H9 (cell line): ENCODE data around the gene IRX4. TPM values are rescaled to one million over a fixed set of nuclear protein-coding genes. Genes with fewer than 3 reads are reported as not detected.

Experiments used
- DNase-seq: peaks from one replicate; pipeline ENCODE4 v3.0.0-alpha.2; 2017
- H2AFZ ChIP-seq: one replicate; pipeline ENCODE4 v1.6.1; 2013; ENCODE audit warnings: mild to moderate bottlenecking, low read length, control low read depth, moderate library complexity
- H2AK5ac ChIP-seq: 2 replicates; pipeline ENCODE4 v1.6.1; 2013; ENCODE audit warnings: low read length, control low read depth, mixed read lengths; ENCODE audit not compliant: insufficient read length
- H2BK120ac ChIP-seq: one replicate; pipeline ENCODE4 v1.6.1; 2013; ENCODE audit warnings: low read depth, mild to moderate bottlenecking, low read length, control low read depth, inconsistent platforms; ENCODE audit not compliant: poor library complexity, severe bottlenecking
- H2BK12ac ChIP-seq: 2 replicates; pipeline ENCODE4 v1.6.1; 2013; ENCODE audit warnings: low read length, control low read depth, mixed read lengths, low read depth; ENCODE audit not compliant: insufficient read length
- H2BK15ac ChIP-seq: 2 replicates; pipeline ENCODE4 v1.6.1; 2013; ENCODE audit warnings: low read depth, low read length, control low read depth
- H2BK20ac ChIP-seq: one replicate; pipeline ENCODE4 v1.6.1; 2013; ENCODE audit warnings: low read depth, mild to moderate bottlenecking, low read length, control low read depth, inconsistent platforms; ENCODE audit not compliant: poor library complexity, severe bottlenecking
- H2BK5ac ChIP-seq: 2 replicates; pipeline ENCODE4 v1.6.1; 2013; ENCODE audit warnings: low read length, control low read depth, mixed read lengths; ENCODE audit not compliant: insufficient read length
- H3K14ac ChIP-seq: 2 replicates; pipeline ENCODE4 v1.6.1; 2013; ENCODE audit warnings: low read length, control low read depth; ENCODE audit not compliant: insufficient read depth
- H3K18ac ChIP-seq: 2 replicates; pipeline ENCODE4 v1.6.1; 2013; ENCODE audit warnings: low read depth, mild to moderate bottlenecking, mixed read lengths, low read length, control low read depth; ENCODE audit not compliant: insufficient read length
- H3K23ac ChIP-seq: 2 replicates; pipeline ENCODE4 v1.6.1; 2013; ENCODE audit warnings: low read length, control low read depth, mixed read lengths, low read depth; ENCODE audit not compliant: insufficient read length
- H3K23me2 ChIP-seq: 2 replicates; pipeline ENCODE4 v1.6.1; 2013; ENCODE audit warnings: low read depth, mild to moderate bottlenecking, mixed read lengths, low read length, control low read depth; ENCODE audit not compliant: insufficient read length, poor library complexity, severe bottlenecking
- H3K27ac ChIP-seq: 2 replicates; pipeline ENCODE4 v1.5.1; 2013; ENCODE audit warnings: low read length, control low read depth, mixed read lengths, low read depth; ENCODE audit not compliant: insufficient read length
- H3K27me3 ChIP-seq: 2 replicates; pipeline ENCODE4 v1.6.1; 2013; ENCODE audit warnings: low read length, control low read depth, inconsistent platforms; ENCODE audit not compliant: insufficient read depth
- H3K4ac ChIP-seq: 2 replicates; pipeline ENCODE4 v1.6.1; 2013; ENCODE audit warnings: low read depth, mild to moderate bottlenecking, control low read depth, inconsistent platforms, low read length, moderate library complexity
- H3K4me1 ChIP-seq: 2 replicates; pipeline ENCODE4 v1.6.1; 2013; ENCODE audit warnings: low read length, control low read depth, inconsistent platforms; ENCODE audit not compliant: insufficient read depth
- H3K4me2 ChIP-seq: 2 replicates; pipeline ENCODE4 v1.6.1; 2013; ENCODE audit warnings: low read length, control low read depth, mixed read lengths; ENCODE audit not compliant: insufficient read length, insufficient read depth
- H3K56ac ChIP-seq: 2 replicates; pipeline ENCODE4 v1.6.1; 2013; ENCODE audit warnings: low read depth, mild to moderate bottlenecking, mixed read lengths, low read length, control low read depth; ENCODE audit not compliant: insufficient read length
- H3K79me1 ChIP-seq: 2 replicates; pipeline ENCODE4 v1.6.1; 2013; ENCODE audit warnings: low read depth, mild to moderate bottlenecking, moderate library complexity, low read length, control low read depth, inconsistent platforms; ENCODE audit not compliant: insufficient read depth, poor library complexity, severe bottlenecking
- H3K79me2 ChIP-seq: 2 replicates; pipeline ENCODE4 v1.6.1; 2013; ENCODE audit warnings: low read length, control low read depth, inconsistent platforms; ENCODE audit not compliant: insufficient read depth
- H3K9ac ChIP-seq: 2 replicates; pipeline ENCODE4 v1.6.1; 2013; ENCODE audit warnings: low read length, control low read depth, mixed read lengths; ENCODE audit not compliant: insufficient read length; ENCODE audit errors: extremely low read depth
- H3K9me3 ChIP-seq: one replicate; pipeline ENCODE4 v1.6.1; 2013; ENCODE audit warnings: low read depth, low read length, inconsistent platforms; ENCODE audit not compliant: control insufficient read depth
- H3T11ph ChIP-seq: one replicate; pipeline ENCODE4 v1.6.1; 2013; ENCODE audit warnings: mild to moderate bottlenecking, low read length, control low read depth, inconsistent platforms
- H4K20me1 ChIP-seq: one replicate; pipeline ENCODE4 v1.6.1; 2013; ENCODE audit not compliant: control insufficient read depth, insufficient read length, insufficient read depth
- H4K5ac ChIP-seq: 2 replicates; pipeline ENCODE4 v1.6.1; 2013; ENCODE audit warnings: low read depth, mild to moderate bottlenecking, mixed read lengths, low read length, control low read depth; ENCODE audit not compliant: insufficient read length
- H4K8ac ChIP-seq: replicated peaks from 2 replicates; pipeline ENCODE4 v1.6.1; 2013; ENCODE audit warnings: low read length, control low read depth, mixed read lengths, low read depth; ENCODE audit not compliant: insufficient read length
- H4K91ac ChIP-seq: 2 replicates; pipeline ENCODE4 v1.6.1; 2013; ENCODE audit warnings: low read depth, mild to moderate bottlenecking, moderate library complexity, mixed read lengths, low read length, control low read depth; ENCODE audit not compliant: insufficient read length
- H3K27ac Mint-ChIP-seq, 3 experiments: 2 replicates in 2 of 3; 3 replicates in 1 of 3; pipeline ENCODE4 v1.8.0; 2020 to 2021; ENCODE audit warnings: mixed read lengths in 3 of 3, mild to moderate bottlenecking in 1 of 3, moderate library complexity in 1 of 3
- H3K27me3 Mint-ChIP-seq: 2 replicates; pipeline ENCODE4 v1.8.0; 2021; ENCODE audit warnings: low read depth, mild to moderate bottlenecking, moderate library complexity, mixed read lengths
- H3K36me3 Mint-ChIP-seq, 3 experiments: 2 replicates in 2 of 3; 3 replicates in 1 of 3; pipeline ENCODE4 v1.8.0; 2020 to 2021; ENCODE audit warnings: low read depth in 3 of 3, mixed read lengths in 3 of 3; ENCODE audit not compliant: insufficient read depth in 1 of 3
- H3K4me1 Mint-ChIP-seq, 2 experiments: 2 replicates each; pipeline ENCODE4 v1.8.0; 2020; ENCODE audit warnings: mixed read lengths in 2 of 2
- H3K4me3 Mint-ChIP-seq, 2 experiments: 2 replicates in 1 of 2; 3 replicates in 1 of 2; pipeline ENCODE4 v1.8.0; 2020 to 2021; ENCODE audit warnings: mild to moderate bottlenecking in 2 of 2, mixed read lengths in 2 of 2, moderate library complexity in 1 of 2
- H3K9me3 Mint-ChIP-seq, 2 experiments: 2 replicates in 1 of 2; 3 replicates in 1 of 2; pipeline ENCODE4 v1.8.0; 2020; ENCODE audit warnings: mild to moderate bottlenecking in 2 of 2, mixed read lengths in 2 of 2, moderate library complexity in 1 of 2
- WGBS: extraction: QIAGEN DNeasy Blood & Tissue Kit; methylation state at CpG from one replicate; pipeline ENCODE4 v1.1.7; 2013; ENCODE audit warnings: missing lambda C conversion rate, low lambda C conversion rate, mixed read lengths; ENCODE audit not compliant: insufficient read length; ENCODE audit errors: extremely low coverage; 5-methylcytosine and 5-hydroxymethylcytosine counted together
- total RNA-seq: library from RNA; stranded (reverse); gene quantifications from 2 replicates; pipeline ENCODE4 v1.2.1, GENCODE V29; 2021
- TF ChIP-seq, protein P1 (sequence below): fragments of 200-600 bp; sonication (generic); conservative IDR thresholded peaks from 3 replicates; pipeline ENCODE4 v1.8.0; 2021; ENCODE audit warnings: antibody characterized with exemption, mild to moderate bottlenecking

IRX4 gene
- total RNA-seq, 1 experiment from 2014 or later = 3.2 TPM

GRCh38 chr5:1912951-1913565, 30.3 kb upstream of the IRX4 start:
- Histone ChIP-seq H2AK5ac (no peak overlapping the region), H3K79me1 (no peaks in the 10 kb centered on the region), H3K4me1 (no peaks in the 10 kb centered on the region), H4K91ac (no peak overlapping the region), H2BK15ac (no peak overlapping the region), H4K20me1 (peaks cover 2% of the 10 kb centered on the region), H2BK12ac (no peak overlapping the region), H2BK5ac (no peak overlapping the region), H3T11ph (no peak overlapping the region), H3K27me3 (no peaks in the 10 kb centered on the region), H3K9ac (no peak overlapping the region), H3K4ac (no peak overlapping the region), H4K8ac (no peak overlapping the region), H3K27ac (no peak overlapping the region), H3K4me2 (no peak overlapping the region), H3K9me3 (no peaks in the 10 kb centered on the region), H2BK20ac (no peak overlapping the region), H3K56ac (no peak overlapping the region), H2BK120ac (no peak overlapping the region), H3K23me2 (no peaks in the 10 kb centered on the region), H2AFZ (no peak overlapping the region), H3K79me2 (no peaks in the 10 kb centered on the region), H3K23ac (no peak overlapping the region), H3K18ac (no peak overlapping the region), H3K14ac (no peak overlapping the region; the same call in 1 of the 2 replicates), H4K5ac (no peak overlapping the region)
- H3K9me3 Mint-ChIP-seq = no peaks in the 10 kb centered on the region; a peak in 2 of 5 replicates
- H3K27ac Mint-ChIP-seq = no peak overlapping the region
- no CpG with 5 or more reads among the region's 18 CpGs for WGBS
- no peak for DNase-seq
- TF ChIP-seq, protein P1, sequence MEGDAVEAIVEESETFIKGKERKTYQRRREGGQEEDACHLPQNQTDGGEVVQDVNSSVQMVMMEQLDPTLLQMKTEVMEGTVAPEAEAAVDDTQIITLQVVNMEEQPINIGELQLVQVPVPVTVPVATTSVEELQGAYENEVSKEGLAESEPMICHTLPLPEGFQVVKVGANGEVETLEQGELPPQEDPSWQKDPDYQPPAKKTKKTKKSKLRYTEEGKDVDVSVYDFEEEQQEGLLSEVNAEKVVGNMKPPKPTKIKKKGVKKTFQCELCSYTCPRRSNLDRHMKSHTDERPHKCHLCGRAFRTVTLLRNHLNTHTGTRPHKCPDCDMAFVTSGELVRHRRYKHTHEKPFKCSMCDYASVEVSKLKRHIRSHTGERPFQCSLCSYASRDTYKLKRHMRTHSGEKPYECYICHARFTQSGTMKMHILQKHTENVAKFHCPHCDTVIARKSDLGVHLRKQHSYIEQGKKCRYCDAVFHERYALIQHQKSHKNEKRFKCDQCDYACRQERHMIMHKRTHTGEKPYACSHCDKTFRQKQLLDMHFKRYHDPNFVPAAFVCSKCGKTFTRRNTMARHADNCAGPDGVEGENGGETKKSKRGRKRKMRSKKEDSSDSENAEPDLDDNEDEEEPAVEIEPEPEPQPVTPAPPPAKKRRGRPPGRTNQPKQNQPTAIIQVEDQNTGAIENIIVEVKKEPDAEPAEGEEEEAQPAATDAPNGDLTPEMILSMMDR = no peak
- no peaks in the 10 kb centered on the region for H3K36me3 Mint-ChIP-seq
- H3K4me1 Mint-ChIP-seq = no peaks in the 10 kb centered on the region
- no peak overlapping the region for H3K4me3 Mint-ChIP-seq
- no peaks in the 10 kb centered on the region; the same call in 1 of the 2 replicates for H3K27me3 Mint-ChIP-seq
